ENCODE results near the gene NT5M.
"Not testable (repeated sequence)": the region's sequence is repeated elsewhere in the genome, so short reads cannot be mapped to it uniquely, and the experiment has no call there.

NT5M gene

DNA sequence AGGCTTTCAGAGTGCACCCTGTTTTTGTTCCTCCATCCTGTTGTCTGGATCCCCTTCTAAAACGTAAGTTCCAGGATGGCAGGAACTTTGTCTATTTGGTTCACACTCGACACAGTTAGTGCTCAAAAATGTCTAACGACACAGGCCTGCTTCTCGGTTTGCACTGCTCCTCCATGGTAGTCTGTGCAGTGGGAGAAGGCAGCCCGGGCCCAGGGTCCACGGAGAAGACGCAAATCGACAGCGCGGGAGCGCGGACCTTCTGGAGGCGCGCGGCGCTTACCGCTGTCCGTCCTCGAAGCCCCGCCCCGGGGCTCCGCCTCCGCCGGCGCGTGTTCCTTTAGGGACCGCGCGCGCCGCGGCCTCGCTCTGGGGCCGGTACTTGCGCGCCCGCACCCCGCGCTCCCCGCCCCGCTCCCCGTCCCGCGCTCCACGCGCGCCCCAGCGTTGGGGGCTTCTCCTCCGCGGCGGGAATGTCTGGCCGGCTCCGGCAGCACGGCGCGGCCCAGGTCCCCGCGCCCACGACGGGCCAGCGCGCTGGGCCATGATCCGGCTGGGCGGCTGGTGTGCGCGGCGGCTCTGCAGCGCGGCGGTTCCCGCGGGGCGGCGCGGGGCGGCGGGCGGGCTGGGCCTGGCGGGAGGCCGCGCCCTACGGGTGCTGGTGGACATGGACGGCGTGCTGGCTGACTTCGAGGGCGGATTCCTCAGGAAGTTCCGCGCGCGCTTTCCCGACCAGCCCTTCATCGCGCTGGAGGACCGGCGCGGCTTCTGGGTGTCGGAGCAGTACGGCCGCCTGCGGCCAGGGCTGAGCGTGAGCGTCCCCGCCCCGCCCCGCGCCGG, at the start of gene NT5M:
TSS of gene NT5M (plus strand) at position 364 of the 837 bp plus-strand sequence. CDS start at position 542, 178 bp downstream.
- DNase-seq: peak; percentile 80 to 85

DNA sequence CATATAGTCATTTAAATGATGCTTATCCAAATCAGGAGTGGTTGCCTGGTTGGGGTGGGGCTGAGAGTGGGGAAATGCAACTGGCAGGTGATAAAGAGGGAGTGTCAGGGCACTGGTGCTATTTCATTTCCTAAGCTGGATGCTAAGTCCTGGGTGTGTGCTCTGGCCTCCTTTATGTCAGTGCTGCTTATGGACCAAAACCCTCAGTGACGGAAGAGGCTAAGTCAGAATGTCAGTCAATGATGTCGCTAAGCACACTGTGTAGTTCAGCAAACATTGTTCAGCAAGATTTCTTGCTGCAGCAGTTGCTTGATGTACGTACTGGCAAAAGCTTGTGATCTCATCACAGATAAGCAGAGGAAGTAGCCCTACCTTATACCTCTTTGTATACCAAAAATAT, 49.8 kb upstream of the NT5M start:
- DNase-seq: no peak

DNA sequence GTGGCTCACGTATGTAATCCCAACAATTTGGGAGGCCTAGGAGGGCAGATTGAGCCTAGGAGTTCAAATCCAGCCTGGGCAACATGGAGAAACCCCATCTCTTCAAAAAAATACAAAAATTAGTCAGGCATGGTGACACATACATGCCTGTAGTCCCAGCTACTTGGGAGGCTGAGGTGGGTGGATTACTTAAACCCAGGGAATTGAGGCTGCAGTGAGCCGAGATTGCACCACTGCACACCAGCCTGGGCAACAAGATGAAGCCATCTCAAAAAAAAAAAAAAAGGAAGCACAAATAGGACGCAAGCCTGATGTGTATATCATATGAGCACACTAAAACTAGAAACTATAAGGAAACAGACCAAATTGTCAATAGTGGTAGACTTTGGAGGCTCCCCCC, 49.1 kb upstream of the NT5M start:
- DNase-seq: no peak

DNA sequence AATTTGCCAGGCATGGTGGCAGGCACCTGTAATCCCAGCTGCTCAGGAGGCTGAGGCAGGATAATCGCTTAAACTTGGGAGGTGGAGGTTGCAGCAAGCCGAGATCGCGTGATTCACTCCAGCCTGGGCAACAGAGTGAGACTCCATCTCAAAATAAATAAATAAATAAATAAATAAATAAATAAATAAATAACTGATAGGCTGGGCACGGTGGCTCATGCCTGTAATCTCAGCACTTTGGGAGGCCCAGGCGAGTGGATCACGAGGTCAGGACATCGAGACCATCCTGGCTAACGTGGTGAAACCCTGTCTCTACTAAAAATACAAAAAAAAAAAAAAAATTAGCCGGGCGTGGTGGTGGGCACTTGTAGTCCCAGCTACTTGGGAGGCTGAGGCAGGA, 47.5 kb upstream of the NT5M start:
- not testable (repeated sequence) for DNase-seq

DNA sequence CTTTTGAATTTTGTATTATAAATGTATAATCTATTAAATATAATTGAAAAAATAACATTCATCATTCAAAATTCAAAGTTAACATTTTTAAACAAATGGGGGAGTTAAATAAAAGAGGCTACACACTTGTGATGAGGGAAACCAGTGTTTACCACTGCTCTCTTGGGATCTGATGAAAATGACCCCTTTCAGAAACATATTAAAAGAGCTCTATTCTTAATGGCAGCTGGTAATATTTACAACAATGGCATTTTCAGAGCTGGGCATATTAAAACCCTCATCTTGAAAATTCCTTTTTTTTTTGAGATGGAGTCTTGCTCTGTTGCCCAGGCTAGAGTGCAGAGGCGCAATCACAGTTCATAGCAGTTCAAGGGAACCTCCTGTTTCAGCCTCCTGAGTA, 46.9 kb upstream of the NT5M start:
- no peak for DNase-seq

DNA sequence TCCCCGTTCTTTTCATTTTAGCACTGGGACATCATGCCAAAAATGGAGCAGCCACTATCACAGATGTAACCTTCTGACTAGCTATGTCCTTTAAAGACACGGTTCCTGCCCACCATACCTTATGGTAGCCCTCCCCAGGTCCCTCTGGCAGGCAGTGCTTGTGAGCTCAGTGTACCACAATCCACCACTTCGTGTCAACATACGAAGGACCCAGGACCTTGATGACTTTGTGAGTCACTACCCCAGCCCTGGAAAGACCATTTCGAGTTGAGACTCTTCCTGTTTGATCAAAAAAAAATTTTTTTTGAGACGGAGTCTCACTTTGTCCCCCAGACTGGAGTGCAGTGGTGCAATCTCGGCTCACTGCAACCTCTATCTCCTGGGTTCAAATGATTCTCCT, 45.2 kb upstream of the NT5M start:
- DNase-seq: no peak

DNA sequence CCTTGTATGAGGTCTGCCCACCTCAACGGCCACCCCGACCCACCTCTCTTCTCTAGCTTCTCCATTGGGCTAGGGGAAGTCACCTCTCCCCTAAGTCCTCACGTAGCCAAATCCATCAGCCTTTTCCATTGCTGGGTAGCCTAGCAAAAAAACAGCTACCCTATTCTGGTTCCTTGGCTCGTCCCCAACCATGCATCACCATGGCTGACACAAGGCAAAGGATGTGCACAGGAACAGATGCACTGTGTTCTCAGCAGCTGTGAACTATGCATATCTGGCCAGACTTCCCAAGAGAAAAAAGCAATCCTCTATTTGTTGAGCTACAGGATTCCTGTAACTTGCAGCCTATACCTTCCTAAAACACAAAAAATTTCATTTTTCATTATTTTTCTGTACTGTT, 44.2 kb upstream of the NT5M start:
- DNase-seq: no peak

DNA sequence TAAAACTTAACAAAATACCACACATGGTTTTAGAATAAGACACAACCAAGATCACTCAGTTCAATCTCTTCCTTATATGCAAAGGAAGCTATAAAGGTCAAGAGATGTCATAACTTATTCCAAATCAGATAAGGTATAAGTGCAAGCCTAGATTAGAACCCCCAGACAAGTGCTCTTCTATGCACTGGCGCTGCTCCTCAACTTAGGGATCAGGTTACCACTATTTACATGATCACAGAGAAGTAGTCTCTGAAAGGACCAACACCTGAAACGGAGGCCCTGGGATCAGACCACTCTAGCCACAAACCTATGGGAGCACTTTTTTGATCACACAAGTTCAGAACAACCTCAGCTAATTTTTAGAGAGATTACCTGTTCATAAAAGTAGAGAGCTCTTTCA, 38.7 kb upstream of the NT5M start:
- DNase-seq: no peak

DNA sequence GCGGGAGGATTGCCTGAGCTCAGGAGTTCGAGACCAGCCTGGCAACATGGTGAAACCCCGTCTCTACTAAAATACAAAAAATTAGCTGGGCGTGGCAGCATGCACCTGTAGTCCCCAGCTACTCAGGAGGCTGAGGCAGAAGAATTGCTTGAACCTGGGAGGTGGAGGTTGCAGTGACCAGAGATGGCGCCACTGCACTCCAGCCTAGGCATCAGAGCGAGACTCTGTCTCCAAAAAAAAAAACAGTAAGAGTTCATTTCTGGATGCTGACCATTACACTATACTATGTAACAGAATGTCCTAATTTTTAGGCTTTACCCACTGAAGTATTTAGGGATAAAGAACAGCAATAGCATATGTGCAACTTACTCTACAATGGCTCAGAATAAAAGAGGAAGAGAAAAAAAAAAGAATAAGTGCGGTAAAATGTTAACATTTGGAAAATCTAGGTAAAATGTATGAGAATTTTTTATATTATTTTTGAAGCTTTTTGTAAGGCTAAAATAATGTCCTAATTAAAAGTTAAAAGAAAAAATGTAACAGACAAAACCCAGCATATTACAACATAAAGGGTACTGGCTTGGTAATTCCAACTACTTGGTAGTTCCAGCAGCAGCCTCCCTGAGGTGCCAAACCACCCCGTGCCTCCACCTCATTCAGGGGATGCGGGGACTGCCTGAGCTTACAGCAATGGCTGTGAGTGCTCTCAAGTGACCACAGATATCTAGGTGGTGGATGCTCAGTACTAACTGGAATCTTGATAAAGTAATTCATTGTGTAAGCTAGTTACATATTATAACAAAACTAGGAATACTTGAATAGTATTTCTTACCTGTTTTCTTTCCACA, 33.0 kb upstream of the NT5M start:
- peak; percentile 38 to 46 for DNase-seq

DNA sequence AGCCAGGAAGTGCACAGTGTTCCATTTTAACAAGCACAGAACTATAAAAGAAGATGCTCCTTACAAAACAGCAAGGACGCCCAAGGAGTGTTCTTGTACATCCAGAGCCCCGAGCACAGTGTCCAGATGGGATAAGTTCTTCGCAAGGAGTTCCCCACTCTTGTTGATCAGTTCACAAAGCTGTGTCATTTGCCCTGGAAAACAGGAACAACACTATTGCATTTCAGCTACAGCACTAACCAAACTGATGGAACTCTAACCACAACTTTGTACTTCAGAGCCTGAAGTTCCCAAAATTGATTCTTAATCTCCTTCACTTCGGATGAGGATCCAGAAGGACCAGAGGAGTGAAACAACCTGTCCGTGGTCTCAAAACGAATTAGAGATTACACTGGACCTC, 27.2 kb upstream of the NT5M start:
- no peak for DNase-seq

DNA sequence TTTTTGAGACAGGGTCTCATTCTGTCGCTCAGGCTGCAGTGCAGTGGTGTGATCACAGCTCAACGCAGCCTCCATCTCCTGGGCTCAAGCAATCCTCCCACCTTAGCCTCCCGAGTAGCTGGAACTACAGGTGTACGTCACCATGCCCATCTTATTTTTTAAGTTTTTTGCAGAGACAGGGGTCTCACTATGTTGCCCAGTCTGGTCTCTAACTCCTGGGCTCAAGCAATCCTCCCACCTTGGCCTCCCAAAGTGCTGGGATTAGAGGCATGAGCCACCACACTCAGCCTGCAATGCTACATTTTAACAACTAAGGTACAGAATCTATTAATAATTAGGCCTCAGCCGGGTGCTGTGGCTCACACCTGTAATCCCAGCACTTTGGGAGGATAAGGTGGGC, 25.7 kb upstream of the NT5M start:
- DNase-seq: not testable (repeated sequence)

DNA sequence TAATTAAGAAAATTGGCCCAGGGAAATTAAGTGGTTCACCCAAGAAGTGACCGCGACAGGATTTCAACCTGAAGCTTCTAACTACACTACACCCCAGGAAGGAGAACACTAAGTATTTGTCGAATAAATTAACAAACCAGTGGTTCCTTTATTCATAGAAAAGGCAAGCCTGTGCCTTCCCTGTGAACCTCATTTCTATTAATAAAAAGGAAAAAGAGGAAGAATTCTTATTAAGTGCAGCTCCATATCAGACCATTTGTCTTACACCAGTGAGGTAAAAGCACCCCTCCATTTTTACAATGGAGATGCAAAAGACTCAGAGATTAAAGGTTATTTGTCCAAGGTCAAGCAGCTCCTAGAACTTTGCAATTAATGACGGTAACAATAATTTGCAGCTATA, 23.9 kb upstream of the NT5M start:
- DNase-seq: no peak

DNA sequence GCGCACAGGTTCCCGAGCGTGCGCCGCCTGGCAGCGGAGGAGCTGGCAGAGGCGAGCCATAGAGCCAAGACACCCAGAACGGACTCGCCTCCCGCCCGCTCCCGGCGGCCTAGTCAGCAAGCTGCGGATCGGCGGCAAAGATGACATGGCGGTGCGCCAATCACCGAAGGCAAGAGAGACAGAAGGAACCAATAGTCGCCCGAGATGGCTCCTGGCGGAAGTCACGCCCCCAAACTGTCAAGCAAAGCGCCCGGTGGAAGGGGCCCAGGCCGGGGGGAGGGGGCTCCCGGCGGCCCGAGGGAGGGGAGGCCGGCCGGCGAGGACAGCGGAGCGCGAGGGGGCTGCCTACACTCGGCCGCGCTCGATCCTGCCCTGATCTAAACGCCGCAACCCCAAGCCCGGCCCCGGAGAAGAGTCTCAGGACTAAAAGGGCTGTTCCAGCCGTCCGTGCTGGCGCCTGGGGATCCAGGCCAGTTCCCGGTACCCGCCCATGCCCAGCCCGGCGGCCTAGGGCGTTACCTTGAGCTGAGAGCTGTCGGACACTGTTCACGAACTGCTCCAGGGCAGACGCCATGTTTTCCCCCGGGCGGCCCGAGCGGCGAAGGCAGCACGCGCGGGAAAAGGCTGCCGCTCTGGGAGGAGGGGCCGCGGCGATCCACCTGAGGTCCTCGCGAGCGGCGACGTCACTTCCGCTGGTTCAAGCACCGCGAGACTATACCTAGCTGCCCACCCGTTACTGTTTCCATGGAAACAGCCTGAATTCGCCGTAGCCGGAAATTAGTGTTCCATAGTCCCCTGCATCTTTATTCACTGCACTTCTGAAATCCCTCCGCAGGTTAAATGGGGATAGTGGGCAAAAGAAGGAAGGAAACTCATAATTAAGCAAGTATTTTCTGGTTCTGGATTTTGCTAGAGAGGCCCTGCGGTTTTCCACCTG, 22.3 kb upstream of the NT5M start, which contains the start of gene COPS3:
TSS of gene COPS3 (minus strand) at position 634 of the 937 bp plus-strand sequence. CDS start at position 574, 60 bp downstream.
- peak; percentile 97 for DNase-seq

DNA sequence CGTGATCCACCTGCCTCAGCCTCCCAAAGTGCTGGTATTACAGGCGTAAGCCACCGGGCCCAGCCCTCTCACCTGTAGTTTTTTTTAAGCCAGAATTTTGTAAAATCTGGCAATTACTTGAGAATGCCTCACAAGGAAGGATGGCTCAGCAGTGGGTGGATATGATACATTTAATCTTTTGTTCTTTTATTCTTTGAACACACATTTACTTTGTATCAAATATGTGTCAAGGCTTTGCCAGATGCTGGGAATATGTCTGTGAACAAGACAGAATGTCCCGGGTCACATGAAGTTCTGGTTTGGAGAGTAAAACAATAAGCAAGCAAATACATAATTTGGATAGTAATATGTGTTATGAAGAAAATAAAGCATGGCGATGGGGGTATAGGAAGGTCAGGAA, 17.2 kb upstream of the NT5M start:
- no peak for DNase-seq

DNA sequence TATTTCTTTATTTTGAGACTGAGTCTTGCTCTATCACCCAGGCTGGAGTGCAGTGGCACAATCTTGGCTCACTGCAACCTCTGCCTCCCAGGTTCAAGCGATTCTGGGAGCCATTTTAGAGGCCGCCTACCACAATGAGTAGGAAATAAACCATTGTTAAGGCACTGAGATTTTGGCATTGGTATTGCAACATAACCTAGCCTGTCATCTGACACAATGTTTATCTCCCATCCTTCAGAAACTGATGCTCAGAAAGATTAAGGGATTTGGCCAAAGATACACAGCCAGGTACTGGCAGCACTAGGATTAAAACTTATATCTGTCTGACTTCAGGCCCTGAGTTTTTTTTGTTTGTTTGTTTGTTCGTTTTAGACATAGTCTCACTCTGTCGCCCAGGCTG, 14.1 kb upstream of the NT5M start:
- DNase-seq: no peak

DNA sequence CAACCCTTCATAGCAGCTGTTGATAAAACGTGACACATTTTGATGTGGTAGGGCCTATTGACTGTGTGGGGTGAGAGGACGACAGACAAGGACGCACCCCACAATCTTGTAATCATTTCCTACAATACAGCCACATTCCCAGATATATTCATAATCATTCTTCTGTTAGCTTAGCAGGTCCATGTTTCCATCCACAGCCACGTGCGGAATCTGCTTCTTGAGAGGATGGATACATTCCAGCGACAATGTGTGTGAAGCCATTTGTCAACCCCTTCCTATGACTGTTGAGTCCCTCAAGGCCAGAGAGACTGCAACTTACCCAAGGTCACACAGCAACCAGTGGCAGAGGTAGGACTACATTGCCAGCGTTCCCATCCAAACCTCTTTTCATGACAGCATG, 13.5 kb upstream of the NT5M start:
- no peak for DNase-seq

DNA sequence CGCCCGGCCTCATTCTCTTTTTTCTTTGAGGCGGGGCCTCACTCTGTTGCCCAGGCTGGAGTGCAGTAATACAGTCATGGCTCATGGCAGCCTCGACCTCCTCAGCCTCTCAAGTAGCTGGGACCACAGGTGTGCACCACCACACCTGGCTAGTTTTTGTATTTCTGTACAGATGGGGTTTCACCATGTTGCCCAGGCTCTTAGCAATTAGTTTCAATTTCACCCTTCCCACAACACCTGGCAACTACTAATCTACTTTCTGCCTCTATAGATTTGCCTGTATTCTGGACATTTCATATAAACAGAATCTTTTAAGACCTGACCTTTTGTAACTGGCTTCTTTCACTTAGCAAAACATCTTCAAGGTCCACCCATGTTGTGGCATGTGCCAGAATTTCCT, 8.0 kb upstream of the NT5M start:
- DNase-seq: no peak

DNA sequence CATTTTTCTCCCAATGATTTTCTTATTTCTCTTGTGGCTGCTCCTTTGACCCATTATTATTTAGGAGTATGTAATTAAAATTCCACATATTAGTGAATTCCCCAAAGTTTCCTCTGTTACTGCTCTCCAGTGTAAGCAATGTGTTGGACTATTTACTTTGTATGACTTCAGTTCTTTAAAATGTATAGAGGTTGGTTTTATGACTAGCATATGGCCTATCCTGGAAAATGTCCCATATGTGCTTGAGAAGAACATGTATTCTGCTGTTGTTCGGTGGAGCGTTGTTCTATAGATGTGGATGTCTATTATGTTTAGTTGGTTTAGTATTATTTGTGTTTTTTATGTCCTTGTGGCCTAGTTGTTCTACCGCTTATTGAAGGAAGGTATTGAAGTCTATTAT, 6.0 kb upstream of the NT5M start:
- no peak for DNase-seq

DNA sequence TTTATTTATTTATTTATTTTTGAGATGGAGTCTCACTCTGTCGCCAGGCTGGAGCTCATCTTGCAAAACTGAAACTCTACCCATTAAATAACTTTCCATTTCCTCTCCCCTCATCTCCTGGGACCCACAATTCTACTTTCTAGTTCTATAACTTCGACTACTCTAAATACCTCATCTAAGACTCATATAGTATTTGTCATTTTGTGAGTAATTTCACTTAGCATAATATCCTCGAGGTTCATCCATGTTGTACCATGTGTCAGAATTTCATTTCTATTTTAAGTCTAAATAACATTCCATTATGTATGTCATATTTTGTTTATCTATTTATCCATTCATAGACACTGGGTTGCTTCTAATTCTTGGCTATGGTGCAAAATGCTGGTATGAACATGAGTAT, 5.1 kb upstream of the NT5M start:
- DNase-seq: no peak

DNA sequence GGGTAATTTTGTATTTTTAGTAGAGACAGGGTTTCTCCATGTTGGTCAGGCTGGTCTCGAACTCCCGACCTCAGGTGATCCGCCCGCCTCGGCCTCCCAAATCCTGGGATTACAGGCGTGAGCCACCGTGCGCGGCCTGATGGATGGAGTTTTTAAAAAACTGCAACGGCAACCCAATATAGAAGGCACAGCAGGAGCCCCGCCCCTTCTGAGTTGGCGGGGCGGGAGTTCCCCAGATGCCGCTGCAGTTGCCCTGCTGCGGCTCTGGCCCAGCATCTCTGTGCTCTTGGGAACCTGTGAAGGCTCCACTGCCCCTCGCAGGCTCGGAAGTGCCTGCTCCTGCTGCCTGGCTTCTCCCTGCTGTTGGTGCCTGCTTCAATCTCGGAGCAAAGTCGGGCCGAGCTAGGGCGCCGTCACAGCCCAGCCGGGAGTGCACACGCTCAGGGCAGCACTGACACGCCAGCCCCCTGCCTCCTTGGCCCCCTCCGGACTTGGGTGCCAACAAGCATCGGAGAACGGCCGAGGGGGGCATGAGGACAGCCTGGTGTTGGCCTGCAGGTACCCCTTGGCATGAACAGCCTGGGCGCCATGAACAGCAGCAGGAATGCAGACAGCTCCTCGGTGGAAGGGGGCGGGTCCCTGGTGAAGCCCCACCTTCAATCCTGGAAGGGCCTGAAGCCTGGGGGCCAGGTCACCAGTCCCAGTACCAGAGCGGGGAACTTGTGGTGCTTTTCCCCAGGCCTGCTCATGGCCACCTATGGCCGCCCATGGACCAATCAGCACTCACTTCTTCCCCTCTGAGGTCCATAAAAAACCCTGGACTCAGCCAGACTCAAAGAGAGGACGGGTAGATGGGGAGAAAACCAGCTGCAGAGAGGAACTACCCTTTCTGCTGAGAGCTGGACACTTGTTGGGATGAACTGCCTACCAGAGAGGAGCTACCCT, 2.3 kb upstream of the NT5M start:
- DNase-seq: peak; percentile 66 to 74

DNA sequence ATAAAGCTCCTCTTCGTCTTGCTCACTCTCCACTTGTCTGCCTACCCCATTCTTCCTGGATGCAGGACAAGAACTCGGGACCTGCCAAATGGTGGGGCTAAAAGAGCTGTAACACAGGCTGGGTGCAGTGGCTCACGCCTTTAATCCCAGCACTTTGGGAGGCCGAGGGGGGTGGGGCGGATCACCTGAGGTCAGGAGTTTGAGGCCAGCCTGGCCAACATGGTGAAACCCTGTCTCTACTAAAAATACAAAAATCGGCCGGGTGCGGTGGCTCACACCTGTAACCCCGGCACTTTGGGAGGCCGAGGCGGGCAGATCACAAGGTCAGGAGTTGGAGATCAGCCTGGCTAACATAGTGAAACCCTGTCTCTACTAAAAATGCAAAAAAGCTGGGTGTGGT, 1.5 kb upstream of the NT5M start:
- DNase-seq: not testable (repeated sequence)
